A549 (cell line): Measurements from ENCODE around the gene SCML1. TPM values are rescaled to one million over a fixed set of nuclear protein-coding genes. Genes with fewer than 3 reads are reported as not detected.
A peak's percentile ranks its signal among the peaks of the same experiment; 100 is the strongest.
"Not testable (repeated sequence)": the region's sequence is repeated elsewhere in the genome, so short reads cannot be mapped to it uniquely, and the experiment has no call there.

Experiments
- ATAC-seq, 2 experiments: fragments of 200-7000 bp in 1 of 2; fragments of >200 bp in 1 of 2; cut with Nextera tagmentation in 1 of 2; cut with Tn5 transposase in 1 of 2; 3 replicates each; pipeline versions ENCODE4 v1.8.0 to v1.9.1; 2018 to 2020; ENCODE audit warnings: mild to moderate bottlenecking in 1 of 2, moderate library complexity in 1 of 2
- CTCF ChIA-PET: fragments of 300-600 bp; sonication (Branson Sonifier 250); formaldehyde crosslinking; extraction: SDS; loops from one replicate; lab custom pipeline; 2021; ENCODE audit warnings: antibody characterized with exemption, inconsistent platforms; lab: Yijun Ruan, JAX
- POLR2A ChIA-PET: fragments of 350-600 bp; formaldehyde crosslinking; extraction: SDS; loops from one replicate; lab custom pipeline; 2021; ENCODE audit warnings: antibody characterized with exemption, inconsistent platforms; lab: Yijun Ruan, JAX
- DNase-seq, 2 experiments: peaks; one replicate each; pipeline versions ENCODE4 v3.0.0 to v3.0.0-alpha.2; 2011 to 2016; ENCODE audit warnings: low read depth in 1 of 2, low spot score in 1 of 2
- FAIRE-seq: peaks from 2 replicates; lab custom pipeline; 2011; peaks lifted over from hg19 to GRCh38; lab: Jason Lieb, UNC
- H3K27ac ChIP-seq, 2 experiments: fragments of >200 bp; sonication (Bioruptor Twin); formaldehyde crosslinking; 3 replicates each; pipeline ENCODE4 v1.5.1; 2016 to 2017
- H3K4me1 ChIP-seq: fragments of >200 bp; sonication (Bioruptor Twin); formaldehyde crosslinking; 3 replicates; pipeline ENCODE4 v1.6.1; 2016
- H3K4me2 ChIP-seq: fragments of >200 bp; sonication (Bioruptor Twin); formaldehyde crosslinking; 3 replicates; pipeline ENCODE4 v1.6.1; 2016
- H3K4me3 ChIP-seq: fragments of >200 bp; sonication (Bioruptor Twin); formaldehyde crosslinking; 3 replicates; pipeline ENCODE4 v1.5.1; 2016
- H3K9me3 ChIP-seq: fragments of >200 bp; sonication (Bioruptor Twin); formaldehyde crosslinking; 3 replicates; pipeline ENCODE4 v1.6.1; 2016
- CBX8 ChIP-seq: fragments of 200-600 bp; sonication (generic); IDR thresholded peaks from 2 replicates; pipeline ENCODE4 v1.6.1; 2016
- CHD4 ChIP-seq: fragments of 200-600 bp; sonication (generic); IDR thresholded peaks from 2 replicates; pipeline ENCODE4 v1.6.1; 2016; ENCODE audit warnings: antibody characterized with exemption, mild to moderate bottlenecking, borderline replicate concordance
- EHMT2 ChIP-seq: fragments of 200-600 bp; sonication (generic); IDR thresholded peaks from 2 replicates; pipeline ENCODE4 v1.6.1; 2016; ENCODE audit warnings: antibody characterized with exemption, low read depth, mild to moderate bottlenecking, moderate library complexity
- ELK1 ChIP-seq: fragments of 150-350 bp; IDR thresholded peaks from 2 replicates; pipeline ENCODE4 v1.6.1; 2014; ENCODE audit warnings: low read depth, mild to moderate bottlenecking, low read length
- ESRRA ChIP-seq: fragments of 150-350 bp; IDR thresholded peaks from 2 replicates; pipeline ENCODE4 v1.6.1; 2014; ENCODE audit warnings: mild to moderate bottlenecking, low read length, borderline replicate concordance
- FOSL2 ChIP-seq, 2 experiments: fragments of 450-650 bp in 1 of 2; fragments of >200 bp in 1 of 2; sonication (Bioruptor Twin) in 1 of 2; formaldehyde crosslinking; IDR thresholded peaks; 2 replicates each; pipeline versions ENCODE4 v1.5.0 to v1.6.1; 2016 to 2020; ENCODE audit warnings: mild to moderate bottlenecking in 1 of 2, moderate library complexity in 1 of 2
- GATA3 ChIP-seq: IDR thresholded peaks from 2 replicates; pipeline ENCODE4 v1.6.1; 2012; ENCODE audit warnings: borderline replicate concordance
- HEYL ChIP-seq: fragments of 250-450 bp; sonication (Bioruptor Pico); IDR thresholded peaks from 2 replicates; pipeline ENCODE4 v1.8.0; 2021; ENCODE audit warnings: mild to moderate bottlenecking, moderate library complexity
- HMGXB4 ChIP-seq: fragments of 250-450 bp; sonication (Bioruptor Pico); IDR thresholded peaks from 2 replicates; pipeline ENCODE4 v1.5.0; 2021; ENCODE audit warnings: mild to moderate bottlenecking, moderate library complexity, borderline replicate concordance
- HOXA7 ChIP-seq: fragments of 250-450 bp; sonication (Bioruptor Pico); IDR thresholded peaks from 2 replicates; pipeline ENCODE4 v1.5.0; 2020; ENCODE audit warnings: mild to moderate bottlenecking, moderate library complexity
- JUN ChIP-seq, 2 experiments: fragments of >200 bp; sonication (Bioruptor Twin); formaldehyde crosslinking; IDR thresholded peaks; 2 replicates in 1 of 2; 3 replicates in 1 of 2; pipeline ENCODE4 v1.6.1; 2016 to 2017
- JUNB ChIP-seq: fragments of >200 bp; sonication (Bioruptor Twin); formaldehyde crosslinking; IDR thresholded peaks from 2 replicates; pipeline ENCODE4 v1.6.1; 2016
- KDM1A ChIP-seq: fragments of 200-600 bp; sonication (generic); IDR thresholded peaks from 2 replicates; pipeline ENCODE4 v1.6.1; 2016; ENCODE audit warnings: low read depth, mild to moderate bottlenecking
- NPAS2 ChIP-seq: fragments of 250-450 bp; sonication (Bioruptor Pico); IDR thresholded peaks from 2 replicates; pipeline ENCODE4 v1.8.0; 2022; ENCODE audit warnings: mild to moderate bottlenecking, moderate library complexity, borderline replicate concordance
- RCOR1 ChIP-seq: fragments of 150-350 bp; IDR thresholded peaks from 2 replicates; pipeline ENCODE4 v1.6.1; 2014; ENCODE audit warnings: antibody characterized with exemption, low read length, low read depth
- SREBF2 ChIP-seq: fragments of 450-650 bp; IDR thresholded peaks from 2 replicates; pipeline ENCODE4 v1.6.1; 2014; ENCODE audit warnings: mild to moderate bottlenecking, moderate library complexity
- TFCP2L1 ChIP-seq: fragments of 250-450 bp; sonication (Bioruptor Pico); IDR thresholded peaks from 2 replicates; pipeline ENCODE4 v1.5.0; 2021; ENCODE audit warnings: mild to moderate bottlenecking
- WGBS: methylation state at CpG from one replicate; pipeline ENCODE4 v1.1.6; 2017; ENCODE audit errors: missing lambda C conversion rate; 5-methylcytosine and 5-hydroxymethylcytosine counted together
- polyA plus RNA-seq, 4 experiments: library from polyadenylated mRNA; depleted of rRNA in 3 of 4; stranded (reverse); fragments of >200 nt; fragmentation: RNase III in 1 of 4; extraction: RNeasy Plus Mini Kit Qiagen cat#74134 plus additional on column Dnase treatment in 1 of 4; gene quantifications; 2 replicates in 3 of 4; 3 replicates in 1 of 4; pipeline ENCODE4 v1.2.3, GENCODE V29; 2011 to 2017

Gene SCML1
- polyA plus RNA-seq, 2 of the 4 experiments (the other 2 are of a cell fraction): 4.9 to 13.3 TPM

- TF ChIP-seq HMGXB4 (CRISPR knock-in tag): no peak
These were observed 41.7 kb downstream of the SCML1 start (continued) for GRCh38 chrX:17778997-17779396.

- ChIA-PET POLR2A (no interaction called here), CTCF (no interaction called here)
- no peak for TF ChIP-seq JUN (IDR thresholded peaks at IDR 0.05)
- TF ChIP-seq HEYL: no peak
- TF ChIP-seq JUNB: no peak
- no peak for TF ChIP-seq NPAS2
- no peak for TF ChIP-seq ELK1
- no peak for TF ChIP-seq FOSL2 (IDR thresholded peaks at IDR 0.05)
- no peak for TF ChIP-seq FOSL2 (CRISPR knock-in tag; IDR thresholded peaks at IDR 0.05)
- no peak for TF ChIP-seq KDM1A
- TF ChIP-seq ESRRA: no peak
- no peak for TF ChIP-seq CBX8
- no peak for TF ChIP-seq HOXA7 (CRISPR knock-in tag)
- TF ChIP-seq EHMT2: no peak
- TF ChIP-seq GATA3: no peak
- ATAC-seq: no peak
- H3K27ac ChIP-seq: no peak overlapping the region
- H3K4me2 ChIP-seq: no peak overlapping the region
- H3K4me3 ChIP-seq: no peak overlapping the region
- no peak for FAIRE-seq
- no peaks in the 10 kb centered on the region for H3K9me3 ChIP-seq
- 31% methylated on average over 4 of the region's 4 CpGs for WGBS
- DNase-seq: no peak
- no peaks in the 10 kb centered on the region for H3K4me1 ChIP-seq
These were observed 42.1 kb downstream of the SCML1 start for GRCh38 chrX:17779434-17779833.

GRCh38 chrX:17786554-17787347 is 49.5 kb downstream of the SCML1 start:
- H3K4me1 ChIP-seq, FAIRE-seq, ATAC-seq, H3K9me3 ChIP-seq, DNase-seq, POLR2A ChIA-PET: not testable (repeated sequence)
- Histone ChIP-seq H3K4me3 (peak overlapping the region; percentile 34), H3K4me2 (peak overlapping the region; percentile 63), H3K27ac (peak overlapping the region; percentile 30 to 56; a peak in 4 of 6 replicates)
- 7% methylated on average over 10 of the region's 31 CpGs for WGBS
- CTCF ChIA-PET: interaction anchor here (1.3 to 2.5 kb wide), 2 partner anchors 11 to 70 kb away, joined by 4 to 18 read pairs; no protein-coding TSS in a partner anchor

- DNase-seq: no peak
- FAIRE-seq: no peak
- TF ChIP-seq RCOR1 (no peak), SREBF2 (no peak), CHD4 (no peak), CBX8 (no peak), TFCP2L1 (CRISPR knock-in tag) (no peak)
- Histone ChIP-seq H3K4me2 (peak overlapping the region; percentile 63; the same call in 2 of the 3 replicates), H3K4me3 (no peak overlapping the region), H3K9me3 (no peaks in the 10 kb centered on the region), H3K4me1 (no peaks in the 10 kb centered on the region), H3K27ac (peak overlapping the region in 1 of 2 experiments; percentile 30; a peak in 2 of 6 replicates)
- WGBS: 90% methylated on average over 2 of the region's 11 CpGs
- CTCF ChIA-PET: interaction anchor here (0.7 to 2.5 kb wide), 9 partner anchors 10 to 426 kb away, joined by 3 to 18 read pairs (median 4); no protein-coding TSS in a partner anchor
- POLR2A ChIA-PET: no interaction called here
- peak in 1 of 2 experiments; percentile 43; a peak in 3 of 6 replicates for ATAC-seq
These were observed 50.3 kb downstream of the SCML1 start for GRCh38 chrX:17787557-17787956.
